Spleen (tissue), 7 donors: ENCODE results near the gene RTCA.

Experiments used
- POLR2A ChIP-seq, 3 donors: fragments of 450-650 bp; IDR thresholded peaks; one replicate each; pipeline ENCODE4 v1.5.1; 2017; ENCODE audit warnings: antibody characterized with exemption in 3 of 3, mild to moderate bottlenecking in 1 of 3
- POLR2AphosphoS5 ChIP-seq, 3 donors: sonication (generic); formaldehyde crosslinking; IDR thresholded peaks; one replicate each; pipeline ENCODE4 v1.5.1; 2017; ENCODE audit warnings: antibody characterized with exemption in 3 of 3
- TF ChIP-seq, protein P1 (sequence below), 11 experiments: fragments of 200-600 bp in 7 of 11; fragments of 450-650 bp in 4 of 11; sonication (generic) in 4 of 11; IDR thresholded peaks in 8 of 11; conservative IDR thresholded peaks in 3 of 11; 1 replicate in 7 of 11; 2 replicates in 4 of 11; pipeline versions ENCODE4 v1.4.0 to v1.8.0; 2016 to 2021; ENCODE audit warnings: antibody characterized with exemption in 11 of 11, inconsistent platforms in 4 of 11, mild to moderate bottlenecking in 1 of 11
- donor health status: DM: no; HTN: no; CAD: no; lungs with moderate emphysema.
- donor health status: DM: no; HTN: no; CAD: no.
- donor health status: DM: no; HTN: no; CAD: no.

DNA sequence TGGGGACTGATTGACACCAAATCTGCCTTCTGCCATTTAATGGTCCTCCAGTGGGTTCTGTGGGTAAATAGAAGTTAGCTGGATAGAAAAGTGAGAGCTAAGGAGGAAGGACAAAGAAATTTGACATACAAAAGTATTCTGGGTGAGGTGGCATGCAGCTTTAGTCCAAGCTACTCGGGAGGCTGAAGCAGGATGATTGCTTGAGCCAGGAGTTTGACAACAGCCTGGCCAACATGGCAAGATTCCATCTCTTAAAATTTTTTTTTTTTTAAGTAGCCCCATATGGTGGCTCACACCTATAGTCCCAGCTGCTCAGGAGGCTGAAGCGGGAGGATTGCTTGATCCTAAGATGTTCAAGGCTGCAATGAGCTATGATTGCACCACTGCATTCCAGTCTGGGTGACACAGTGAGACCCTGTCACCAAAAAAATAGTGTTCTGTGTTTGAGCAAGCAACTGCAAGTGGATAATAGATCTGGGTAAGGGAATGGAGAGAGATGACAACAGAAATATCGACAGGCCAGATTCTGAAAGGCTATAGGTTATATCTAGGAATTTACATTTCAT is 13.4 kb downstream of the RTCA start:
- no peak for TF ChIP-seq POLR2A (IDR thresholded peaks at IDR 0.05)
- TF ChIP-seq, protein P1, sequence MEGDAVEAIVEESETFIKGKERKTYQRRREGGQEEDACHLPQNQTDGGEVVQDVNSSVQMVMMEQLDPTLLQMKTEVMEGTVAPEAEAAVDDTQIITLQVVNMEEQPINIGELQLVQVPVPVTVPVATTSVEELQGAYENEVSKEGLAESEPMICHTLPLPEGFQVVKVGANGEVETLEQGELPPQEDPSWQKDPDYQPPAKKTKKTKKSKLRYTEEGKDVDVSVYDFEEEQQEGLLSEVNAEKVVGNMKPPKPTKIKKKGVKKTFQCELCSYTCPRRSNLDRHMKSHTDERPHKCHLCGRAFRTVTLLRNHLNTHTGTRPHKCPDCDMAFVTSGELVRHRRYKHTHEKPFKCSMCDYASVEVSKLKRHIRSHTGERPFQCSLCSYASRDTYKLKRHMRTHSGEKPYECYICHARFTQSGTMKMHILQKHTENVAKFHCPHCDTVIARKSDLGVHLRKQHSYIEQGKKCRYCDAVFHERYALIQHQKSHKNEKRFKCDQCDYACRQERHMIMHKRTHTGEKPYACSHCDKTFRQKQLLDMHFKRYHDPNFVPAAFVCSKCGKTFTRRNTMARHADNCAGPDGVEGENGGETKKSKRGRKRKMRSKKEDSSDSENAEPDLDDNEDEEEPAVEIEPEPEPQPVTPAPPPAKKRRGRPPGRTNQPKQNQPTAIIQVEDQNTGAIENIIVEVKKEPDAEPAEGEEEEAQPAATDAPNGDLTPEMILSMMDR (IDR thresholded peaks at IDR 0.05 in 8 of 11, conservative IDR thresholded peaks at IDR 0.05 in 3 of 11) = no peak
- TF ChIP-seq POLR2AphosphoS5 (IDR thresholded peaks at IDR 0.05) = no peak
